HG02884 (cell line): Measurements from ENCODE around the gene NBPF12.
"Not testable (repeated sequence)": the region's sequence is repeated elsewhere in the genome, so short reads cannot be mapped to it uniquely, and the experiment has no call there.

ENCODE experiments used
- ATAC-seq: cut with Tn5 transposase; IDR thresholded peaks from one replicate; pipeline ENCODE4 v1.9.1; 2021; ENCODE audit warnings: mild to moderate bottlenecking, moderate library complexity; ENCODE audit not compliant: unreplicated experiment

NBPF12 gene

DNA sequence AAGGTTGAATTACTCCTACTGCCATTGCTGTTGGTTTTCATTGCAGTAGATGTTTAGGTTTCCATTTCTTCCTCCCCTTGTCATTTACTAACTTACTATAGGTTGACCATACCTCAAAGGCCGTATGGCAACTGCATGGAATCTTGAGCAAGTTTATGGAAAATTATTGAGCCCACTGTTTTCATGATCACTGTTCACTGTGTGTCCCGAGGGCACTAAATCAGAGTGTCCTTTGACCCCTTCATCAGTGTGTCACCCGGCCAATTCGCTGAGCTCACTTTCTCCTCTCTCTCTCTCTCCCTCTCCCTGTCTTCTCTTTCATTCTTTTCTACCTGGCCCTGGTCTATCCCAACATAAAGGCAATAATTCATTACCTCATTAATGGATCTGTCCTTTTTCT, 47.7 kb downstream of the NBPF12 start:
- not testable (repeated sequence) for ATAC-seq

DNA sequence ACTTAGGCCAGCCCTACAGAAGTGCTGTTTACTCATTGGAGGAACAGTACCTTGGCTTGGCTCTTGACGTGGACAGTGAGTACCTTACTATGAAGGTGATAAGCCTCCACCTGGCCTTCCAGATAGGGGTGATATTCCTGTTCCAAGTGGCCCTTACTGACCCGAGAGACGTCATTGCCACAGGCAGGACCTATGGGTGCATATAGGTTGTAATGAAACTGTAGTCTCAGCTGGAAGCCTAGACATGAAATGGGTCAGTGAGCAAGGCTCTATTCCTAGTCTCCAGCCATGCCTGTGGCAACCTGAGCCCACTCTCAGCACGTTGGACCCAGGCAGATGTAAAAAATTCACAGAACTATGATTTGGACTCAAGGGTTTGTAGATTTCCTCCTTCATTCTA, 48.3 kb downstream of the NBPF12 start:
- not testable (repeated sequence) for ATAC-seq

DNA sequence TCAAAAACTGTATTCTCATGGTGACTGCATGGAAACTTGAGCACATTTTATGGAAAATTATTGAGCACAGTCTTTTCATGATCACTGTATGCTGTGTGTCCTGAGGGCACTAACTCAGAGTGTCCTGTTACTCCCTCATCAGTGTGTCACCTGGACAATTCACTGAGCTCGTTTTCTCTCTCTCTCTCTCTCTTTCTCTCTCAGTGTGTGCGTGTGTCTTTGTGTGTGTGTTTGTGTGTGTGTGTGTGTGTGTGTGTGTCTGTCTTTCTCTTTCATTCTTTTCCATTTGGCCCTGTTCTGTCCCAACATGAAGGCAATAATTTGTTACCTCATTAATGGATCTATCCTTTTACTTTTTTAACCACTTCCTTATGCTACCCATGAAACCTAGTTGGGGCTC, 49.4 kb downstream of the NBPF12 start:
- ATAC-seq, result not testable (repeated sequence)

DNA sequence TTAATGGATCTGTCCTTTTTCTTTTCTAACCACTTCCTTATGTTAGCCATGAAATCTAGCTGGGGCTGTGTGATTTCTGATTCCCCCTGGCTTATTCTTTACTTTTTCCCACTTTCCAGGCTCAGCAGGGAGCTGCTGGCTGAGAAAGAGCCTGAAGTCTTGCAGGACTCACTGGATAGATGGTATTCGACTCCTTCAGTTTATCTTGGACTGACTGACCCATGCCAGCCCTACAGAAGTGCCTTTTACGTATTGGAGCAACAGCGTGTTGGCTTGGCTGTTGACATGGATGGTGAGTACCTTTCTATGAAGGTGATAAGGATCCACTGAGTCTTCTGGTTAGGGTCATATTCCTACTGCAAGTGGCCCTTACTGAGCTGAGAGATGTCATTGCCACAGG, 51.3 kb downstream of the NBPF12 start:
- not testable (repeated sequence) for ATAC-seq

DNA sequence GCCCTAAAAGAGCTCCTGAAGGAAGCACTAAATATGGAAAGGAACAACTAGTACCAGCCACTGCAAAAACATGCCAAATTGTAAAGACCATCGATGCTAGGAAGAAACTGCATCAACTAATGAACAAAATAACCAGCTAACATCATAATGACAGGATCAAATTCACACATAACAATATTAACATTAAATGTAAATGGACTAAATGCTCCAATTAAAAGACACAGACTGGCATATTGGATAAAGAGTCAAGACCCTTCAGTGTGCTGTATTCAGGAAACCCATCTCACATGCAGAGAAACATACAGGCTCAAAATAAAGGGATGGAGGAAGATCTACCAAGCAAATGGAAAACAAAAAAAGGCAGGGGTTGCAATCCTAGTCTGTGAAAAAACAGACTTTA, 70.4 kb downstream of the NBPF12 start:
- ATAC-seq, result not testable (repeated sequence)

DNA sequence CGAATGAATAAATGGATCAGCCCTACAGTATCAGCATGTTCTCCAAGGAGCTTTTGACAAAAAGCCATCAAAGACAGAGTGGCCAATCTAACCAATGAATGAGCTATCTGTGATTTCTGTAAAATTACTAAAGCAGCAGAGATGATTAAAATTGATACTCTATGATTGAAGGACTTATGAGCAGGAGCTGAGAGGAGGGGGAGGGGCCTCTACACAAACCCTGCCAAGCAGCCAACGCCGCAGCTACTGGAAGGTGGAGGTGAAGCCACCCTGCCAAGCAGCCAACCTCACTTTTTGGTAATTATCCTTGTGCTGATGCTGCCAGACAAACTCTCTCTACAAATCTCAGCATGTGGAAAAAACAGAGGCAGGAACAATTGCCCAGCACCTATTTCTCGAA, 88.9 kb downstream of the NBPF12 start:
- not testable (repeated sequence) for ATAC-seq

DNA sequence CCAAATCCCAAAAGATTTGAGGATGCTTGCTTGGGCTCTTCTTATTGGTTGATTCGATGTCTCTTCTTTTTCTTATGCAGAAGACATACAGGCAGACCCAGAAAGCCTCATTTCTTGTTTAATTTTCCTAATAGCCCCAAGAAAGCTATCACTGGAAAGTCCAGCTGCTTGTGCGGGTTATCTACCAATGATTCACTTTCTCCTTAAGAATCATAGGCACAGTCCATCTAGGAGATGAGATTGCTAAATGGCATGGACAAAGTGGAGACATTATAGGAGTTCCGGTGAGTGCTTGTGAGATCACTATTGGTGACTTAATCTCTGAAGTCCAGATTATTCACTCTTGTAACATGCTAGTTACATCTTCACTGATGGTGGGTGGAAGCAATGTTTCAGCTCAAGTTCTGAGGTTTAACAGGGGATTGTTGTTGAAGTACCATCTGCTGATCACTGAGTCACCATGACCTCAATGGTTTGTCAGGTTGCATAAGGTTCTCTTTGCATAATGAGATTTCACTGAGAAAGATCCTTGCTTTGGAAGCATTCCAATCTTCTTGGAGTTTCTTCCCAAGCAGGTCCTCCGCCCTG, 92.0 kb downstream of the NBPF12 start:
- not testable (repeated sequence) for ATAC-seq

DNA sequence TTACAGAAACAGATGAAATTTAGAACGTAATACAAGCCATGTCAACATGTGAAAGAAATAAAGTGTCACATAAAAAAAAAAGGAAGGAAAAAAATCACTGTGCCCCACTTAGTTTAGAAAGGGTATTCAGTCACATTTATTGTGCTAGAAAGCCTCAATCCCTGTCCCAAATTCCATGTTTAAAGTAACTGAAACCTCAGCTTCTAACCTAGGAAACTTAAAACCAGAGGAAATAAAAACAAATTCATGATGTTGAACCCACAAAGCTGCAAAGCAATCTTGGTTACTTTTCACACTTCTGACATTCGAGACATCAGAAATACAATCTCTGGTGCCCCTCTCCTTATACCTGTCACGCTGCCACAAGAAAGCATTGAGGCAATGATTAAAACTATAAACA, 101.8 kb downstream of the NBPF12 start:
- no peak for ATAC-seq

DNA sequence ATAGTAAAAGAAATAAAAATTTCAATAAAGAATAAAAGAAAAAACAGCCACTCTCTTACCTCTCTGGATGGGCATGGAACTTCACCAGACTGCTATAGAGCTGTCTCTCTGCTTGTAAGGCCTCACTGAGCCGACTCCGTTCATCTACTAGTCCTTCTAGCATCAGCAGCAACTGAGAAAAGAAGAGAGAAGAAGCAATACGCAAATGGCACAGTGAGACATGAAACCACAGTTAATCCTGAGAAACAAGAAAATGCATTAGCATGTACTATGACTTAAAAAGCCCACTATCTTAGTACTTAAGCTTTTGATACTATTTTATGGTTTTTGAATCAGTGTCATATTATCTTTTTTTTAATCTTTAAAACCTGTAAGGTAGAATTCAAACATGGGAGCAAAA, 104.8 kb downstream of the NBPF12 start:
- not testable (repeated sequence) for ATAC-seq

DNA sequence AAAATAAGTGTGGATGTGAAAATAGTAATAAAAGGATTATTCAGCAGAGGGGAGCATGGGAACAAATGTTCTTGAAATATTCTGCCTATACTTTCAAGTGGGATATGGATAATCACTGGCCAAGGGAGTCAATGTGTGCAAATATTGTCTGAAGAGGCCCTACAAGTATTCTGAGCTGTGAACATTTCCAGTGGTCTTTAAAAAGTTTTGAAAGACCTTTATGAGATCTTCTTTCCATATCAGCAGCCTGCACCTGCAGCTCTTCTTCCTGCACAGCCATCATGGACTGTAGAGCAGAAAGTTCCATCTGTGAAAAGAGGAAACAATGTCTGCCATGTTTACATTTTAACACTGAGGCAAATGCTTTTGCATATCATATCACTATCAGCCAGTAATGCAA, 106.4 kb downstream of the NBPF12 start:
- not testable (repeated sequence) for ATAC-seq
